OCI-LY7 (cell line): ENCODE measurements around the gene DEF6. TPM values are rescaled to one million over a fixed set of nuclear protein-coding genes. Genes with fewer than 3 reads are reported as not detected.

Source experiments
- BruUV-seq: library from RNA; stranded (reverse); fragments of 400-500 nt; replicated peaks from 2 replicates; lab custom pipeline; 2021; lab: Mats Ljungman, UMichigan
- CTCF ChIA-PET: fragments of 300-600 bp; sonication (Branson Sonifier 250); formaldehyde crosslinking; loops from one replicate; lab custom pipeline; 2022; ENCODE audit warnings: antibody characterized with exemption; ENCODE audit not compliant: unreplicated experiment; lab: Charles Lee
- POLR2A ChIA-PET: fragments of 300-600 bp; sonication (Branson Sonifier 250); formaldehyde crosslinking; loops from one replicate; lab custom pipeline; 2022; ENCODE audit warnings: antibody characterized with exemption; lab: Charles Lee
- DNase-seq: peaks from one replicate; pipeline ENCODE4 v3.0.0-alpha.2; 2015; ENCODE audit warnings: low spot score
- H2AFZ ChIP-seq: fragments of 200-600 bp; sonication (generic), shearing (Covaris generic); 2 replicates; pipeline ENCODE4 v1.6.1; 2014; ENCODE audit warnings: mild to moderate bottlenecking, antibody characterized with exemption, low read length, moderate library complexity
- H3K27ac ChIP-seq: fragments of 200-600 bp; sonication (generic); 2 replicates; pipeline ENCODE4 v1.5.1; 2014; ENCODE audit warnings: mixed run types, low read depth, mild to moderate bottlenecking, moderate library complexity, low read length, inconsistent platforms; ENCODE audit not compliant: poor library complexity, severe bottlenecking
- H3K36me3 ChIP-seq: fragments of 200-600 bp; sonication (generic); 2 replicates; pipeline ENCODE4 v1.6.1; 2014; ENCODE audit warnings: mild to moderate bottlenecking, antibody characterized with exemption, low read length, moderate library complexity, mixed read lengths; ENCODE audit not compliant: insufficient read depth
- H3K4me1 ChIP-seq: fragments of 200-600 bp; sonication (generic); 2 replicates; pipeline ENCODE4 v1.5.1; 2014; ENCODE audit warnings: mild to moderate bottlenecking, low read length; ENCODE audit not compliant: insufficient read depth, poor library complexity, severe bottlenecking
- H3K4me2 ChIP-seq: fragments of 200-600 bp; sonication (generic); 2 replicates; pipeline ENCODE4 v1.6.1; 2014; ENCODE audit warnings: mild to moderate bottlenecking, low read length
- H3K4me3 ChIP-seq: fragments of 200-600 bp; sonication (generic); 2 replicates; pipeline ENCODE4 v1.5.1; 2014; ENCODE audit warnings: mild to moderate bottlenecking, low read depth, low read length; ENCODE audit not compliant: poor library complexity, severe bottlenecking
- H3K79me2 ChIP-seq: fragments of 200-600 bp; sonication (generic); 2 replicates; pipeline ENCODE4 v1.6.1; 2016; ENCODE audit warnings: low read depth, mild to moderate bottlenecking, low read length, moderate library complexity, mixed read lengths; ENCODE audit not compliant: insufficient read depth
- H3K9me2 ChIP-seq: fragments of 200-600 bp; sonication (generic); 2 replicates; pipeline ENCODE4 v1.6.1; 2016; ENCODE audit warnings: mild to moderate bottlenecking, low read length, mixed read lengths; ENCODE audit not compliant: insufficient read depth
- H3K9me3 ChIP-seq: fragments of 200-600 bp; sonication (generic); 2 replicates; pipeline ENCODE4 v1.6.1; 2014; ENCODE audit warnings: mild to moderate bottlenecking, mixed run types, low read length, mixed read lengths
- H4K20me1 ChIP-seq: fragments of 200-600 bp; sonication (generic); 2 replicates; pipeline ENCODE4 v1.6.1; 2014; ENCODE audit warnings: mild to moderate bottlenecking, antibody characterized with exemption, low read length, moderate library complexity, mixed read lengths; ENCODE audit not compliant: insufficient read depth
- EZH2phosphoT487 ChIP-seq: fragments of 200-600 bp; sonication (generic); IDR thresholded peaks from 2 replicates; pipeline ENCODE4 v1.6.1; 2018; ENCODE audit warnings: low read depth, borderline replicate concordance, mild to moderate bottlenecking, mixed run types, antibody characterized with exemption, low read length, moderate library complexity, mixed read lengths
- intact Hi-C: fragments of 100-400 bp; cut with micrococcal nuclease; formaldehyde crosslinking; loops from one replicate; pipeline ENCODE4 v1.10.0; 2022; ENCODE audit not compliant: unreplicated experiment
- total RNA-seq, 2 experiments: library from RNA; depleted of rRNA in 1 of 2; stranded (reverse); fragments of >200 nt in 1 of 2; shearing (Covaris generic) in 1 of 2; gene quantifications; 2 replicates each; pipeline ENCODE4 v1.2.3, GENCODE V29; 2014 to 2022
- TF ChIP-seq, protein P1 (sequence below): fragments of 200-600 bp; sonication (generic); conservative IDR thresholded peaks from 2 replicates; pipeline ENCODE4 v1.5.1; 2014; ENCODE audit warnings: mild to moderate bottlenecking, antibody characterized with exemption, low read length, moderate library complexity, mixed read lengths

The DEF6 gene
- total RNA-seq, 2 experiments from 2014 or later = 53.8 to 56.8 TPM

DNA sequence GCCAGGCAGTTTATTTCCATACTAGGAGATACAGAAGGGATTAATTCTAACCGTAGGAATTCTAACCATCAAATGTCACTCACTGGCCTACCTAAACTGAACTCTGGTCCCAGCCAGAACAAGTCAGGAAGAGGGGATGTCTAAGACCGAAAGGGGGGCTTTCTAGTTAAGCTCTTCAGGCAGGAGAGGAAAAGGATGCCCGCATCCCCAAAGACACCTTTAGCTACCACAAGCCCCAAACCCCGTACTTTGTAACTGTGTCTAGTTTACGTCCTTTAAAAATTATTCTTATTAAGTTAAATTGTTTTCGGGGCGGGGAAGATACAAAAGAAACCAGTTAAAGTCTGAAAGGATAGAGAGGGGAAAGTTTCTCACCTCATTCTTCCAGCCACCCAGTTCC, 39.3 kb upstream of the DEF6 start:
- TSS peak; percentile 60 for BruUV-seq
- TF ChIP-seq, protein P1, sequence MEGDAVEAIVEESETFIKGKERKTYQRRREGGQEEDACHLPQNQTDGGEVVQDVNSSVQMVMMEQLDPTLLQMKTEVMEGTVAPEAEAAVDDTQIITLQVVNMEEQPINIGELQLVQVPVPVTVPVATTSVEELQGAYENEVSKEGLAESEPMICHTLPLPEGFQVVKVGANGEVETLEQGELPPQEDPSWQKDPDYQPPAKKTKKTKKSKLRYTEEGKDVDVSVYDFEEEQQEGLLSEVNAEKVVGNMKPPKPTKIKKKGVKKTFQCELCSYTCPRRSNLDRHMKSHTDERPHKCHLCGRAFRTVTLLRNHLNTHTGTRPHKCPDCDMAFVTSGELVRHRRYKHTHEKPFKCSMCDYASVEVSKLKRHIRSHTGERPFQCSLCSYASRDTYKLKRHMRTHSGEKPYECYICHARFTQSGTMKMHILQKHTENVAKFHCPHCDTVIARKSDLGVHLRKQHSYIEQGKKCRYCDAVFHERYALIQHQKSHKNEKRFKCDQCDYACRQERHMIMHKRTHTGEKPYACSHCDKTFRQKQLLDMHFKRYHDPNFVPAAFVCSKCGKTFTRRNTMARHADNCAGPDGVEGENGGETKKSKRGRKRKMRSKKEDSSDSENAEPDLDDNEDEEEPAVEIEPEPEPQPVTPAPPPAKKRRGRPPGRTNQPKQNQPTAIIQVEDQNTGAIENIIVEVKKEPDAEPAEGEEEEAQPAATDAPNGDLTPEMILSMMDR = no peak
- TF ChIP-seq EZH2phosphoT487 = no peak
- CTCF ChIA-PET = no interaction called here
- Histone ChIP-seq H3K4me3 (peak overlapping the region; percentile 81), H3K4me2 (peak overlapping the region; percentile 96), H4K20me1 (no peaks in the 10 kb centered on the region), H2AFZ (peak overlapping the region; percentile 62; the same call in 1 of the 2 replicates), H3K4me1 (peaks cover 20% of the 10 kb centered on the region), H3K27ac (peak overlapping the region; percentile 63), H3K9me2 (no peaks in the 10 kb centered on the region), H3K9me3 (no peaks in the 10 kb centered on the region), H3K36me3 (no peaks in the 10 kb centered on the region), H3K79me2 (peaks cover 22% of the 10 kb centered on the region; the same call in 1 of the 2 replicates)
- POLR2A ChIA-PET = interaction anchor here (0.6 to 1.0 kb wide), 2 partner anchors 45 to 857 kb away, joined by 3 read pairs; no protein-coding TSS in a partner anchor
- no peak for DNase-seq
- intact Hi-C loops = no loop called here

DNA sequence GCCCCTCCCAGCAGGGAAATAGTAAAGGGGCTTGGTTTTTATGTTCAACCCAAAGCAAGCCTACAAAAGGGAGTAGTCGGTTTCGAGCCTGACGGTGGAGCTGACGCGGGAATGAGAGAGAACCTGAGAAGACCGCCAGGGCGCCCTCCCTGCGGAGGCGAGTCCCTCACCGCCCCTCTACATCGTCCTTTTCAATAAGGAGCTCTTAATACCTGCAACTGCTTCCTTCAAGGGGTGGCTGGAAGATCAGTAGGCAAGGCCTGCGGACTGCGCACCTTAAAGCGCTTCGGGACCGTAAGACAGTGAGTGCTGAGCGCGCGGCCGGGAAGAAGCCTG, 38.8 kb upstream of the DEF6 start:
- Histone ChIP-seq H3K4me3 (peak overlapping the region; percentile 81), H3K9me2 (no peaks in the 10 kb centered on the region), H3K79me2 (peaks cover 22% of the 10 kb centered on the region; the same call in 1 of the 2 replicates), H3K4me2 (peak overlapping the region; percentile 96), H3K4me1 (peaks cover 25% of the 10 kb centered on the region), H4K20me1 (no peaks in the 10 kb centered on the region), H3K9me3 (no peaks in the 10 kb centered on the region), H3K27ac (peak overlapping the region; percentile 63), H2AFZ (peak overlapping the region; percentile 62), H3K36me3 (no peaks in the 10 kb centered on the region)
- POLR2A ChIA-PET = interaction anchor here (0.7 to 1.0 kb wide), 3 partner anchors 44 to 724 kb away, joined by 3 to 4 read pairs (median 3); no protein-coding TSS in a partner anchor
- CTCF ChIA-PET = no interaction called here
- intact Hi-C loops = no loop called here
- TF ChIP-seq, protein P1 = peak; percentile 44
- no peak for TF ChIP-seq EZH2phosphoT487
- no TSS peak for BruUV-seq
- no peak for DNase-seq

DNA sequence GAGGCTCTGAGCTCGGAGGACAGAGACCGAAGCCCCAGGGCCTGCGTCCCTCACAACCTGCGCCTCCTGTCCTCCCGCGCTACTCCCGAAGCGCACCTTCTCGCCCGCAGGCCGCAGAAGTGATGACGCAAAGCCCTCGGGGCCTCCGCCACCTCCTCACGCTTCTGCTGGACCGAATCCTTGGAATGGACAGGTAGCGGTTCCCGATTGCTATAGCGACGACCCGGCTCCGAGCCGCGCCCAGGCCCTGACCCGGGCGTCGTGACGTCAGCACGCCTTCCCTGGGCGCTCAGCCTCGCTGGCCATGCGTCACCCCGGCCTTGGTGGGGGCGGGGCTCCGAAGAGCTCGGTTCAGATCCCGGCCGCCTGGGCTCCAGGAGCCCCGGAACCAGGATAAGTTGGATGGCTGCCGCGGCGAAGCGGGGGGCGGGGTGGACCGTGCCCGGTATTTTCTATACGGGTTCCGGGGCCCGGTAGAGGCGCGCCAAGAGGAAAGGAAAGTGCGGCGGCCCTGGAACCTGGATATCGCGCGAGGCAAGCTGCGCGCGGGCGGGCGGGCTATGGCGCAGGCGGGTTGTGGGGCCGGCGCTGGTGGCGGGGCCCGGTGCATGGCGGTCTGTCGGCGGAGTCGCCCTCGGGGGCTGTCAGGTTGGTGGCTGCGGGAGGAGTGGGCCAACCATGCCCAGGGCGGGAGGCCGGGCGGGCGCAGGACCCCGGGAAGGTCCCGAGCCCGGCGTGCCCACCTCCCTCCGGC, 38.2 kb upstream of the DEF6 start, which contains the start of gene ZNF76:
Gene ZNF76 (plus strand): TSS at position 542 of the 754 bp plus-strand sequence. CDS start 21,417 bp downstream, outside the sequence.
- peak within 1 kb of the TSS; percentile 96 for H3K4me2 ChIP-seq
- intact Hi-C loops = no loop called here
- no peak for TF ChIP-seq EZH2phosphoT487
- TF ChIP-seq, protein P1 = no peak
- peaks cover 22% of the 10 kb centered on the region; the same call in 1 of the 2 replicates for H3K79me2 ChIP-seq
- no peaks in the 10 kb centered on the region for H4K20me1 ChIP-seq
- ChIA-PET CTCF (no interaction called here), POLR2A (interaction anchor here (0.6 to 1.0 kb wide), 4 partner anchors 44 to 725 kb away, joined by 3 to 4 read pairs (median 4); no protein-coding TSS in a partner anchor)
- H3K9me3 ChIP-seq = no peaks in the 10 kb centered on the region
- peak within 1 kb of the TSS; percentile 81 for H3K4me3 ChIP-seq
- peak within 1 kb of the TSS; percentile 63 for H3K27ac ChIP-seq
- peak; percentile 95 for DNase-seq
- no peaks in the 10 kb centered on the region for H3K9me2 ChIP-seq
- peak within 1 kb of the TSS; percentile 62 for H2AFZ ChIP-seq
- H3K4me1 ChIP-seq = peaks cover 30% of the 10 kb centered on the region
- no TSS peak for BruUV-seq
- H3K36me3 ChIP-seq = no peaks in the 10 kb centered on the region
